Measurements from ENCODE around the gene SLC13A3. TPM values are rescaled to one million over a fixed set of nuclear protein-coding genes. Genes with fewer than 3 reads are reported as not detected.

Gene SLC13A3
- total RNA-seq, 1 donor, result 4.3 TPM

DNA sequence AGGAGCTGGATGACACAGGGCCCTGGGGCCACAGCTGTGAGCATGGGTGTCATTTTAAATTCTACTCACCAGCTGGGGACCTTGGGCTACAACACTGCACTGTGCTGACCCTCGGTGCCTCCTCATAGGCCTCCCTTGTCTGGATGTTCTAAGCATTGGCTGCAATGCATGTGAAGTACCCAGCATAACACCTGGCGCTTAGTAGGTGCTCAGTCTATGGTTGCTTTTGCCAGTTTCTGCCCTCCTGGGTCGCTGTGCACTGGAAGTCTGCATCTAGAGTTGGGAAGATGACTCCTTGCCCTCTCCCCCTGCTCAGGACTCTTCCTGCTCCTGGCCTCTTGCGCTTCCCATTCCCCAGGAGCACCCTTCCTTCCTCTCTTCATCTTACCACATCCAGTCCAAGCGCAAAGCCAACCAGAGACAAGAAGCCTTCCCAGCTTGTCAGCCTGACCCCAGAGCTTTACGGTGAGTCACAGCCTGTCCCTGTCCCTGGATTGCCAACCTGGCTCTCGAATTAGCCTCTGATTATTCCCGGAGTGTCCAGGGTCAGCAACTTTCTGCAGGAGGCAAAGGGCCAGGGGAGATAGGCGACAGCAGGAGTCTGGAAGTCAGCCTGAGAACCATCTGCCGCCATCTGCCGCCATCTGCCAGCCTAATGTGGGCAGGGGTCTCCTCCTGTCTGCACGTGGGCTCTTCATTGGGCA, 8.8 kb downstream of the SLC13A3 start:
- no peak overlapping the region for H3K4me3 ChIP-seq (ENCODE audit: low read depth, low read length)
- TF ChIP-seq, protein P1, sequence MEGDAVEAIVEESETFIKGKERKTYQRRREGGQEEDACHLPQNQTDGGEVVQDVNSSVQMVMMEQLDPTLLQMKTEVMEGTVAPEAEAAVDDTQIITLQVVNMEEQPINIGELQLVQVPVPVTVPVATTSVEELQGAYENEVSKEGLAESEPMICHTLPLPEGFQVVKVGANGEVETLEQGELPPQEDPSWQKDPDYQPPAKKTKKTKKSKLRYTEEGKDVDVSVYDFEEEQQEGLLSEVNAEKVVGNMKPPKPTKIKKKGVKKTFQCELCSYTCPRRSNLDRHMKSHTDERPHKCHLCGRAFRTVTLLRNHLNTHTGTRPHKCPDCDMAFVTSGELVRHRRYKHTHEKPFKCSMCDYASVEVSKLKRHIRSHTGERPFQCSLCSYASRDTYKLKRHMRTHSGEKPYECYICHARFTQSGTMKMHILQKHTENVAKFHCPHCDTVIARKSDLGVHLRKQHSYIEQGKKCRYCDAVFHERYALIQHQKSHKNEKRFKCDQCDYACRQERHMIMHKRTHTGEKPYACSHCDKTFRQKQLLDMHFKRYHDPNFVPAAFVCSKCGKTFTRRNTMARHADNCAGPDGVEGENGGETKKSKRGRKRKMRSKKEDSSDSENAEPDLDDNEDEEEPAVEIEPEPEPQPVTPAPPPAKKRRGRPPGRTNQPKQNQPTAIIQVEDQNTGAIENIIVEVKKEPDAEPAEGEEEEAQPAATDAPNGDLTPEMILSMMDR (IDR thresholded peaks at IDR 0.05; ENCODE audit: insufficient read depth, low read depth, low read length), result no peak
- no peak for DNase-seq (ENCODE audit: low read depth)

- TF ChIP-seq, protein P1 (IDR thresholded peaks at IDR 0.05; ENCODE audit: insufficient read depth, low read depth, low read length), result no peak
- no peak for DNase-seq (ENCODE audit: low read depth)
- H3K4me3 ChIP-seq (ENCODE audit: low read depth, low read length), result no peak overlapping the region
These were observed 9.8 kb downstream of the SLC13A3 start for GRCh38 chr20:46641424-46641823.

DNA sequence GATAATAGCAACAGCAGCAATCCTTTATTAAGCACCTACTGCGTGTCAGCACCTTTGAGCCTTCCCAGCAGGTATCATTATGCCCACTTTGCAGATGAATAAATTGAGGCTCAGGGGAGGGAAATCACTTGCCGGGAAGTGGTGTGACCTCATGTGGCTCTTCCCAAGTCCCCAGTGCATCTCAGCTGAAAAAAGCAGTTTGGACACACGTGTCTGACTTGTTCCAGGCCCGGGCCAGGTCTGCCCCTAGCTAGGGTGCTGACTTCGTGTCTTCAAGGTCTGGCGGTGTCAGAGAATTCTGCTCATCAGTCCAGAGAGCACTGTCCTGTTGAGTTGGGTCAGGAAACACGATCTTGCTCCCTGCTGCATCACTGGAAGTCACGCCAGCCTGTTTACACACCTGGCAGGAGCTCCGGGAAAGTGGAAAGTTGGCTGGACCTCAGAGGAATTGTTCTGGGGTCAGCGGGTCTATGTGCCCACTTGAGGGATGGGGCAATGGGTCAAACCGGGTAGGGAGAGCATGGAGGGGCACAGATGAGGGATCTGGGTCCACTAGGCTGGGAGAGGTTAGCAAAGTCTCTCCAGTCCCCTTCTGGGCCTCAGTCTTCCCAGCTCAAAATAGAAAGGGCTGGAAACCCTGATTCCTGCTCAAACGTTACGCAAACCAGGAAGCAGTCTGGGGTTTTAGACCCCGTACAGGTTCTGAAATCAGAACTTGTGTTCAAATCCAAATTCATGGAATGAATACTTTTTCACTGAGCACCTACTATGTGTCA, 10.5 kb downstream of the SLC13A3 start:
- TF ChIP-seq, protein P1 (IDR thresholded peaks at IDR 0.05; ENCODE audit: insufficient read depth, low read depth, low read length), result no peak
- no peak for DNase-seq (ENCODE audit: low read depth)
- H3K4me3 ChIP-seq (ENCODE audit: low read depth, low read length), result no peak overlapping the region

DNA sequence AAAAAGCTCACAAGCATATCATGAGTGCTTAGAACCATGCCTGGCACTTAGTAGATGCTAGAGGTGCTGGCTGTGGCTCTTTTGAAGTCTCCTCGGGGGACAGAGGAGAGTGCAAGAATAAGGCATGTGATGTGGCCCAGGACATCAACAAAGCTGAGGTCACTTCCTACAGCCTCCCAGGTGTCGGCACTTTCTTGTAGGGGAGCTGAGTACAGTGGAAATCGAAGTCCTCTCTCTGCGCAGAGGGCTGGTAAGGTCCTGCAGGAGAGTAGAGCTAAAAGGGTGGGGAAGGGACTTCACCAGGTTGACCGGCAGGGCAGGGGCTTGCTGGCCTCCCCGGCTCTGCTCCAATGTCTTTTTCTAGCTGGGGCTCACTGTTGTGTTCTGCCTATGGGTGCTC, 11.2 kb downstream of the SLC13A3 start:
- no peak overlapping the region for H3K4me3 ChIP-seq (ENCODE audit: low read depth, low read length)
- TF ChIP-seq, protein P1 (IDR thresholded peaks at IDR 0.05; ENCODE audit: insufficient read depth, low read depth, low read length), result no peak
- DNase-seq (ENCODE audit: low read depth), result no peak

DNA sequence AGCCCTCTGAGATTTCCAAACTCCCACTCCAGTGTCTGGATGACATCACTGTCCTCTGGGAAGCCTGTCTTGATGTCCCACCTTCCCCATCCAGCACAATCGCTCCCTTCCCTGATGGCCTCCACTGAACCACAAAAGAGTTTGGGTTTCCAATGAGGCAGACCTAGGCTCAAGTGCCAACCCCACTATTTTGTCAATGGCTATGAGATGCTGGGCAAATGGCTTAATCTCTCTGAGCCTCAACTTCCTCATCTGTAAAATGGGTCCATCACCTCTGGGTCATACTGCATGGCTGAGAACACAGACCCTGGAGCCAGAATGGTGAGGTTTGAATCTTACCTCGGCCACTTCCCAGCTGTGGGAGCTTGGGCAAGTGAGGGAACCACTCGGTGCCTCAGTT, 11.7 kb downstream of the SLC13A3 start:
- DNase-seq (ENCODE audit: low read depth), result no peak
- no peak overlapping the region for H3K4me3 ChIP-seq (ENCODE audit: low read depth, low read length)
- TF ChIP-seq, protein P1 (IDR thresholded peaks at IDR 0.05; ENCODE audit: insufficient read depth, low read depth, low read length), result no peak

DNA sequence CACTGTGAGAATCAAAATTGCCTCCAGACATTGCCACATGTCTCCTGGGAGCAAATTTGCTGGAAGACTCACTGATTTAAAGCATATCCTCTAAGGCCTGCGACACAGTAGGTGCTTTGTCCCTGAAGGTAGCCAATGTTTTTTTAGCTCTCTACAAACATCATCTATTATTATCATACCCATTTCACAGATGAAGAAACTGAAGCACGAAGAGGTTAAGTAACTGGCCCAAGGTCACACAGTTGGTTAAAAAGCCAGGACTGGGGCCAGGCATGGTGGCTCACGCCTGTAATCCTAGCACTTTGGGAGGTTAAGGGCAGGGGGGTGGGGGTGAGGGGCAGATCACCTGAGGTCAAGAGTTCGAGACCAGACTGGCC, 12.4 kb downstream of the SLC13A3 start:
- no peak for DNase-seq (ENCODE audit: low read depth)
- TF ChIP-seq, protein P1 (IDR thresholded peaks at IDR 0.05; ENCODE audit: insufficient read depth, low read depth, low read length), result no peak
- no peak overlapping the region for H3K4me3 ChIP-seq (ENCODE audit: low read depth, low read length)
